GM12878 (cell line): ENCODE data around the gene HCN3. TPM values are rescaled to one million over a fixed set of nuclear protein-coding genes. Genes with fewer than 3 reads are reported as not detected.
A peak's percentile ranks its signal among the peaks of the same experiment; 100 is the strongest.

Experiments used
- ATF3 ChIP-seq: IDR thresholded peaks from 2 replicates; pipeline ENCODE4 v1.6.1; 2011; ENCODE audit warnings: low read depth, mild to moderate bottlenecking, low read length, moderate library complexity, borderline replicate concordance; ENCODE audit errors: extremely low read depth
- ATF7 ChIP-seq: fragments of 450-650 bp; IDR thresholded peaks from 2 replicates; pipeline ENCODE4 v1.6.1; 2016; ENCODE audit warnings: low read depth, mild to moderate bottlenecking
- CHD2 ChIP-seq: IDR thresholded peaks from 2 replicates; pipeline ENCODE4 v1.6.1; 2011; ENCODE audit warnings: low read depth, low read length, improper control_type of control experiment, borderline replicate concordance
- GATAD2B ChIP-seq: fragments of 450-650 bp; conservative IDR thresholded peaks from 2 replicates; pipeline ENCODE4 v1.6.1; 2017; ENCODE audit warnings: low read depth, mild to moderate bottlenecking, moderate library complexity
- HDAC6 ChIP-seq: fragments of 200-600 bp; sonication (generic); IDR thresholded peaks from one replicate; pipeline ENCODE4 v1.8.0; 2017; ENCODE audit warnings: antibody characterized with exemption; ENCODE audit not compliant: unreplicated experiment
- IKZF1 ChIP-seq: fragments of 450-650 bp; conservative IDR thresholded peaks from 2 replicates; pipeline ENCODE4 v1.6.1; 2017; ENCODE audit warnings: antibody characterized with exemption, mild to moderate bottlenecking
- IKZF2 ChIP-seq, 2 experiments: fragments of 450-650 bp; IDR thresholded peaks; 2 replicates each; pipeline ENCODE4 v1.6.1; 2017; ENCODE audit warnings: mild to moderate bottlenecking in 2 of 2, moderate library complexity in 2 of 2
- IRF5 ChIP-seq: fragments of 450-650 bp; IDR thresholded peaks from 2 replicates; pipeline ENCODE4 v1.6.1; 2017; ENCODE audit warnings: borderline replicate concordance
- JUND ChIP-seq: IDR thresholded peaks from 2 replicates; pipeline ENCODE4 v1.6.1; 2012; ENCODE audit warnings: low read depth, mild to moderate bottlenecking, low read length, improper control_type of control experiment, moderate library complexity
- NBN ChIP-seq: fragments of 450-650 bp; IDR thresholded peaks from 2 replicates; pipeline ENCODE4 v1.6.1; 2016
- NFIC ChIP-seq: IDR thresholded peaks from 2 replicates; pipeline ENCODE4 v1.6.1; 2012; ENCODE audit warnings: low read depth, mild to moderate bottlenecking, inconsistent platforms, low read length, moderate library complexity
- NFXL1 ChIP-seq: fragments of 450-650 bp; IDR thresholded peaks from 2 replicates; pipeline ENCODE4 v1.6.1; 2017; ENCODE audit warnings: antibody characterized with exemption, mild to moderate bottlenecking, borderline replicate concordance
- NR2F1 ChIP-seq: fragments of 450-650 bp; conservative IDR thresholded peaks from 2 replicates; pipeline ENCODE4 v1.6.1; 2017; ENCODE audit warnings: mild to moderate bottlenecking
- PKNOX1 ChIP-seq: fragments of 450-650 bp; IDR thresholded peaks from 2 replicates; pipeline ENCODE4 v1.6.1; 2016; ENCODE audit warnings: mild to moderate bottlenecking
- RAD51 ChIP-seq: fragments of 450-650 bp; IDR thresholded peaks from 2 replicates; pipeline ENCODE4 v1.6.1; 2016; ENCODE audit warnings: moderate library complexity, mild to moderate bottlenecking, inconsistent platforms
- SMARCA5 ChIP-seq: fragments of 450-650 bp; IDR thresholded peaks from 2 replicates; pipeline ENCODE4 v1.6.1; 2017; ENCODE audit warnings: mild to moderate bottlenecking
- SP1 ChIP-seq: IDR thresholded peaks from one replicate; pipeline ENCODE4 v1.6.1; 2011; ENCODE audit warnings: low read depth, low read length
- TAF1 ChIP-seq: IDR thresholded peaks from 2 replicates; pipeline ENCODE4 v1.6.1; 2011; ENCODE audit warnings: mild to moderate bottlenecking, low read depth, low read length, borderline replicate concordance
- ZBTB4 ChIP-seq: fragments of 450-650 bp; formaldehyde crosslinking; IDR thresholded peaks from 2 replicates; pipeline ENCODE4 v1.4.0; 2022; ENCODE audit warnings: mild to moderate bottlenecking, moderate library complexity
- ZBTB40 ChIP-seq: fragments of 450-650 bp; IDR thresholded peaks from 2 replicates; pipeline ENCODE4 v1.6.1; 2016; ENCODE audit warnings: mild to moderate bottlenecking, moderate library complexity, borderline replicate concordance
- ZNF207 ChIP-seq: fragments of 450-650 bp; IDR thresholded peaks from 2 replicates; pipeline ENCODE4 v1.6.1; 2014; ENCODE audit warnings: antibody characterized with exemption, mild to moderate bottlenecking, borderline replicate concordance
- polyA plus RNA-seq, 11 experiments: library from polyadenylated mRNA; depleted of rRNA in 4 of 11; unstranded in 6 of 11; stranded (reverse) in 5 of 11; fragments of >200 nt; fragmentation: Nextera tagmentation in 4 of 11; fragmentation: Illumina TruSeq in 1 of 11; extraction: Ambion mirVana in 4 of 11; extraction: Trizol in 1 of 11; gene quantifications; 1 replicate in 1 of 11; 2 replicates in 10 of 11; pipeline versions ENCODE4 v1.2.1 to v1.2.3, GENCODE V29; 2011 to 2016; ENCODE audit warnings: inconsistent platforms in 2 of 11, missing spikeins in 2 of 11, low read depth in 1 of 11
- total RNA-seq, 4 experiments: library from RNA; depleted of rRNA in 3 of 4; stranded (reverse); fragments of >200 nt in 3 of 4; fragmentation: Illumina TruSeq in 1 of 4; extraction: Trizol in 1 of 4; gene quantifications; 2 replicates each; pipeline versions ENCODE4 v1.2.1 to v1.2.3, GENCODE V29; 2013 to 2021

Gene HCN3
- total and polyA plus RNA-seq, 10 of the 15 experiments (the other 5 are each of a cell fraction or from before 2014, with no cell fraction given), result 0.08 to 4.1 (median 1.8) TPM

GRCh38 chr1:155324037-155324716 lies 46.9 kb downstream of the HCN3 start (continued):
- TF ChIP-seq ATF3 (peak; percentile 80; the same call in 1 of the 2 replicates), HDAC6 (no peak), ZBTB4 (no peak), PKNOX1 (peak; percentile 53; the same call in 1 of the 2 replicates), CHD2 (peak; percentile 41; the same call in 1 of the 2 replicates), NFIC (no peak), JUND (no peak), TAF1 (no peak), NR2F1 (0 out of 2 replicates have a peak, but pooled peaks have one; percentile 13), ZNF207 (0 out of 2 replicates have a peak, but pooled peaks have one; percentile 44), SP1 (peak; percentile 71), GATAD2B (peak; percentile 46), ZBTB40 (no peak), IRF5 (no peak), NFXL1 (no peak), RAD51 (peak; percentile 93), NBN (0 out of 2 replicates have a peak, but pooled peaks have one; percentile 41), ATF7 (0 out of 2 replicates have a peak, but pooled peaks have one; percentile 27), IKZF1 (peak; percentile 73), SMARCA5 (peak; percentile 85), IKZF2 (IDR thresholded peaks at IDR 0.05) (peak; percentile 54 to 61)
